Measurements from ENCODE around the gene DLK2.

The DLK2 gene

DNA sequence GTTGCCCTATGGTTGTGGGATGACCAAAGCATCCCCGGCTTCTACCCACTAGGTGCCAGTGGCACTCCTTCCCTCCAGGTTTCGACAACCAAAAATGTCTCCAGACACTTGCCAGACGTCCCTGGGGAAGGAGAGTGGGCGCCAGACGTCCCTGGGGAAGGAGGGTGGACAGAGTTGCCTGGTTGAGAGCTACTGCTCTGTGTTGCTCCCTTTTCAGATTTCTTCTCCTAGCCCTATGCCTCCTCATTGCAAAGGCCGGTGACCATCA lies 41.7 kb upstream of the DLK2 start:
- Histone ChIP-seq H2AFZ (ENCODE audit: low read depth, low read length, severe bottlenecking) (no peak overlapping the region), H3K9me2 (replicated peaks; ENCODE audit: insufficient read depth, low read length) (no peaks in the 10 kb centered on the region), H3K79me2 (ENCODE audit: insufficient read depth, low read length) (no peaks in the 10 kb centered on the region), H3K4me2 (ENCODE audit: low read depth, low read length, poor library complexity, severe bottlenecking) (no peak overlapping the region), H3K36me3 (ENCODE audit: low read length) (no peaks in the 10 kb centered on the region), H4K20me1 (ENCODE audit: low read depth, low read length) (no peaks in the 10 kb centered on the region), H3F3A (ENCODE audit: insufficient read depth) (no peaks in the 10 kb centered on the region), H3K27me3 (ENCODE audit: low read length) (no peaks in the 10 kb centered on the region), H3K9me3 (ENCODE audit: insufficient read depth, low read length) (no peaks in the 10 kb centered on the region), H3K4me3 (ENCODE audit: insufficient read depth, low read length, poor library complexity, severe bottlenecking) (no peak overlapping the region), H3K9ac (ENCODE audit: low read length) (no peak overlapping the region), H3K27ac (ENCODE audit: low read depth, low read length) (no peak overlapping the region)
- TF ChIP-seq EZH2phosphoT487 (conservative IDR thresholded peaks at IDR 0.05; ENCODE audit: low read length) = no peak
- TF ChIP-seq, protein P1, sequence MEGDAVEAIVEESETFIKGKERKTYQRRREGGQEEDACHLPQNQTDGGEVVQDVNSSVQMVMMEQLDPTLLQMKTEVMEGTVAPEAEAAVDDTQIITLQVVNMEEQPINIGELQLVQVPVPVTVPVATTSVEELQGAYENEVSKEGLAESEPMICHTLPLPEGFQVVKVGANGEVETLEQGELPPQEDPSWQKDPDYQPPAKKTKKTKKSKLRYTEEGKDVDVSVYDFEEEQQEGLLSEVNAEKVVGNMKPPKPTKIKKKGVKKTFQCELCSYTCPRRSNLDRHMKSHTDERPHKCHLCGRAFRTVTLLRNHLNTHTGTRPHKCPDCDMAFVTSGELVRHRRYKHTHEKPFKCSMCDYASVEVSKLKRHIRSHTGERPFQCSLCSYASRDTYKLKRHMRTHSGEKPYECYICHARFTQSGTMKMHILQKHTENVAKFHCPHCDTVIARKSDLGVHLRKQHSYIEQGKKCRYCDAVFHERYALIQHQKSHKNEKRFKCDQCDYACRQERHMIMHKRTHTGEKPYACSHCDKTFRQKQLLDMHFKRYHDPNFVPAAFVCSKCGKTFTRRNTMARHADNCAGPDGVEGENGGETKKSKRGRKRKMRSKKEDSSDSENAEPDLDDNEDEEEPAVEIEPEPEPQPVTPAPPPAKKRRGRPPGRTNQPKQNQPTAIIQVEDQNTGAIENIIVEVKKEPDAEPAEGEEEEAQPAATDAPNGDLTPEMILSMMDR (IDR thresholded peaks at IDR 0.05; ENCODE audit: insufficient read depth, low read length, poor library complexity, severe bottlenecking) = no peak

DNA sequence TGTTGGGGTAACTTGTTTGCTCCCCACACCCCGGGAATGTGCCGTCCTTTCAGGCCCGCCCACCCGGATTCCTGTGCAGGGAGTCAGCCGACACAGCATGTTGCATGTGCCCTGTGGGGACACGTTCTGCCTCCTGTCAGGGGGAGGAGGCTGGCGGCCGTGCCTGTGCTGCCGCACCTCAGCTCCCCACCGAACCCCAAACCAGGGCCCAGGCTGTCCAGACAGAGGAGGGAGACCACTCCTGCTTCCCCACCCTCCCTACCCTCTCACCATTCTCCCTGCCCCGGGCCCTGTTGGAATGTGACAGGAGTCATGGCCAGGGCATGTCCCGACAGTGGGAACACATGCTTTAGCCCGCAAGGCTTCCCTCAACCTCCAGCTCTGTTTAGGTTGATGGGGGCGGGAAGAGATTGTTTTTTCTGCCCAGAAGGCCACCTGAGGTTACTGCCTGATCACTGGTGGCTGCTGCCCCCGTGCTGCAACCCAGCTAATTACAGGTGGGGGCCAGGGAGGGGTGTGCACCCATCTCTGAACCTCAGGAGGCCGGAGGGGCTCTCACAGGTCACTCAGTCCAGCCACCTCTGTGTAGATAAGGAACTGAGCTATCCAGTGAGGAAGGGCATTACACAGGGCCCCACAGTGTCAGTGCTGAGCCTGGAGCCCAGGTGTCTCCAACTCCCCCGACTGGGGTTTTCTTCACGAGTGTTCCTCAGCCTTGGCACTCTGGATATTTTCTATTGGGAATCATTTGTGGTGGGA lies 41.2 kb upstream of the DLK2 start:
- H2AFZ ChIP-seq (ENCODE audit: low read depth, low read length, severe bottlenecking) = no peak overlapping the region
- no peaks in the 10 kb centered on the region for H3K79me2 ChIP-seq (ENCODE audit: insufficient read depth, low read length)
- H3K36me3 ChIP-seq (ENCODE audit: low read length) = no peaks in the 10 kb centered on the region
- no peaks in the 10 kb centered on the region for H4K20me1 ChIP-seq (ENCODE audit: low read depth, low read length)
- H3K9me2 ChIP-seq (replicated peaks; ENCODE audit: insufficient read depth, low read length) = no peaks in the 10 kb centered on the region
- H3K27me3 ChIP-seq (ENCODE audit: low read length) = no peaks in the 10 kb centered on the region
- no peak overlapping the region for H3K4me2 ChIP-seq (ENCODE audit: low read depth, low read length, poor library complexity, severe bottlenecking)
- H3F3A ChIP-seq (ENCODE audit: insufficient read depth) = no peaks in the 10 kb centered on the region
- no peak overlapping the region for H3K9ac ChIP-seq (ENCODE audit: low read length)
- H3K4me3 ChIP-seq (ENCODE audit: insufficient read depth, low read length, poor library complexity, severe bottlenecking) = no peak overlapping the region
- no peak overlapping the region for H3K27ac ChIP-seq (ENCODE audit: low read depth, low read length)
- H3K9me3 ChIP-seq (ENCODE audit: insufficient read depth, low read length) = no peaks in the 10 kb centered on the region
- TF ChIP-seq EZH2phosphoT487 (conservative IDR thresholded peaks at IDR 0.05; ENCODE audit: low read length) = no peak
- TF ChIP-seq, protein P1 (IDR thresholded peaks at IDR 0.05; ENCODE audit: insufficient read depth, low read length, poor library complexity, severe bottlenecking) = peak; percentile 41

DNA sequence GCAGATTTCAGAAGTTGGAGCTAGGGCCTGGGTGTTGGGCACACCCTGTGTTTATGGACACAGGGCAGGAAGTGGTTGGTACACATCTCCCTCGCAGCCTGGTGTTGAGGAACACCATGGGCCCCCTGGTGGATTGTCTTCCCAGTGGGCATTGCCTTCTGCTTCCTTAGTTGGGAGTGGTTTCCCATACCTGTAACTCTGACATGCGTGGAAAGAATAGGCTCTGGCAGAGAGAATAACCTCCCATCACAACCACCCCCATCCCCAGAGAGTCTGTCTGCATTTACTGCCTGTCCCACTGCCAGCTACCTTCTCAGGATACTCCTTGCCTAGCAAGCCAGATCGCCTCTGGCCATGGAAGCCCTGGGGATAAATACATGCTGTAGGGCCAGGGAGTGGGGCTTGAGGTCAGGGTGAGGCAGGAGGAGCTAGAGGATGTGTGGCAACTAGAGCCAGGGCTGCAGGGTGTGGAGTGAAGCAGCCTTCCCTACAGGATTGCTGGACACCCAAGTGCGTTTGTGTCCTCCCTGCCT lies 40.1 kb upstream of the DLK2 start:
- H4K20me1 ChIP-seq (ENCODE audit: low read depth, low read length) = no peaks in the 10 kb centered on the region
- no peaks in the 10 kb centered on the region for H3K79me2 ChIP-seq (ENCODE audit: insufficient read depth, low read length)
- no peak overlapping the region for H3K4me2 ChIP-seq (ENCODE audit: low read depth, low read length, poor library complexity, severe bottlenecking)
- H3K4me3 ChIP-seq (ENCODE audit: insufficient read depth, low read length, poor library complexity, severe bottlenecking) = no peak overlapping the region
- H3K9me3 ChIP-seq (ENCODE audit: insufficient read depth, low read length) = no peaks in the 10 kb centered on the region
- no peak overlapping the region for H3K9ac ChIP-seq (ENCODE audit: low read length)
- H3K27me3 ChIP-seq (ENCODE audit: low read length) = no peaks in the 10 kb centered on the region
- H3F3A ChIP-seq (ENCODE audit: insufficient read depth) = no peaks in the 10 kb centered on the region
- no peak overlapping the region for H3K27ac ChIP-seq (ENCODE audit: low read depth, low read length)
- no peaks in the 10 kb centered on the region for H3K36me3 ChIP-seq (ENCODE audit: low read length)
- no peaks in the 10 kb centered on the region for H3K9me2 ChIP-seq (replicated peaks; ENCODE audit: insufficient read depth, low read length)
- no peak for TF ChIP-seq EZH2phosphoT487 (conservative IDR thresholded peaks at IDR 0.05; ENCODE audit: low read length)
- TF ChIP-seq, protein P1 (IDR thresholded peaks at IDR 0.05; ENCODE audit: insufficient read depth, low read length, poor library complexity, severe bottlenecking) = no peak
- no peak overlapping the region for H2AFZ ChIP-seq (ENCODE audit: low read depth, low read length, severe bottlenecking)
